ENCODE results near the gene BCOR. TPM values are rescaled to one million over a fixed set of nuclear protein-coding genes. Genes with fewer than 3 reads are reported as not detected.

BCOR gene
- total and polyA plus RNA-seq, 2 of the 8 experiments (the other 6 are each of a cell fraction or from before 2014, with no cell fraction given) = 25.0 to 50.8 TPM

DNA sequence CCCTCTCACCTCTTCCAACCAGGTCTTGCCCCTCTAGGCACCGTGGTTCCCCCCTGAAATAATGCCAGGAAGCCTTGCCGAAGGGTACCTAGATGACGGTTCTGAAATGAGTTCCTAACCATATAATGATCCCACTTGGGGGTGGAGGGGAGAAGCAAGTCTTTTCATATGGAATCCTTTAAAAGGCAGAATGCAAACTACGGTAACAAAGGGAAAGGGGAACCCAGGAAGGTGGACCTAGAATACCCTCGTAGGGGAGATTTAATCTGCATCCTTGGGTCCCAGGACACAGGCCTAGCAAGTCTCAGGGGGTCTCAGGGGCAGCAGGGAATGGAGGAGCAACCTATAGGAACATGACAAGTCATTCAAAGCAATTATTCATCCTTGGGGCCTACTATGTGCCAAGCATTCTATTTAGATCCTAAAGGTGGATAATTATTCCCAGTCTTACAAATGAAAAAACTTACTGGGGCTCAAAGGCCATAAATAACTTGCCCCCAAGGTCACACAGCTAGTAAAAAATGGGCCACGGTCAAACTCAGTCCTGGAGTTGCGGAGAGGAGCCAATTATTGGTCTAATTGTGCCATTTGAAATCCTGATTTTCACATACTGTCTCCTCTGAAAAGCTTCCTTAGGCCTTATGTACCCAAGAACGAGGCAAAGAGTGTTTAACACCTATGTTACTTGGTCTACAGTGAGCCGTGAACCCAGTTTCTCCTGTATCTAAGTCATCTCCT is 8.8 kb downstream of the BCOR start:
- TF ChIP-seq RAD21 (IDR thresholded peaks at IDR 0.05 in 1 of 2, conservative IDR thresholded peaks at IDR 0.05 in 1 of 2; ENCODE audit: low read depth in 2 of 2, low read length in 2 of 2) (no peak), SP1 (IDR thresholded peaks at IDR 0.05; ENCODE audit: low read depth, low read length) (no peak), ZNF274 (IDR thresholded peaks at IDR 0.05; ENCODE audit: borderline replicate concordance, extremely low read depth, low read length) (no peak), BRCA1 (IDR thresholded peaks at IDR 0.05; ENCODE audit: low read depth, low read length) (no peak), SP2 (IDR thresholded peaks at IDR 0.05; ENCODE audit: low read length) (no peak)
- TF ChIP-seq, protein P1, sequence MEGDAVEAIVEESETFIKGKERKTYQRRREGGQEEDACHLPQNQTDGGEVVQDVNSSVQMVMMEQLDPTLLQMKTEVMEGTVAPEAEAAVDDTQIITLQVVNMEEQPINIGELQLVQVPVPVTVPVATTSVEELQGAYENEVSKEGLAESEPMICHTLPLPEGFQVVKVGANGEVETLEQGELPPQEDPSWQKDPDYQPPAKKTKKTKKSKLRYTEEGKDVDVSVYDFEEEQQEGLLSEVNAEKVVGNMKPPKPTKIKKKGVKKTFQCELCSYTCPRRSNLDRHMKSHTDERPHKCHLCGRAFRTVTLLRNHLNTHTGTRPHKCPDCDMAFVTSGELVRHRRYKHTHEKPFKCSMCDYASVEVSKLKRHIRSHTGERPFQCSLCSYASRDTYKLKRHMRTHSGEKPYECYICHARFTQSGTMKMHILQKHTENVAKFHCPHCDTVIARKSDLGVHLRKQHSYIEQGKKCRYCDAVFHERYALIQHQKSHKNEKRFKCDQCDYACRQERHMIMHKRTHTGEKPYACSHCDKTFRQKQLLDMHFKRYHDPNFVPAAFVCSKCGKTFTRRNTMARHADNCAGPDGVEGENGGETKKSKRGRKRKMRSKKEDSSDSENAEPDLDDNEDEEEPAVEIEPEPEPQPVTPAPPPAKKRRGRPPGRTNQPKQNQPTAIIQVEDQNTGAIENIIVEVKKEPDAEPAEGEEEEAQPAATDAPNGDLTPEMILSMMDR (IDR thresholded peaks at IDR 0.05; ENCODE audit: control extremely low read depth in 1 of 3, insufficient read depth in 1 of 3, low read depth in 1 of 3, low read length in 3 of 3) = no peak
- Histone ChIP-seq H2BK20ac (ENCODE audit: low read length) (peak overlapping the region; percentile 48; the same call in 1 of the 2 replicates), H3K79me1 (ENCODE audit: low read depth, low read length) (no peaks in the 10 kb centered on the region), H3K9me3 (ENCODE audit: insufficient read depth in 2 of 2, low read depth in 1 of 2, low read length in 1 of 2) (no peaks in the 10 kb centered on the region), H3K27ac (ENCODE audit: low read depth, low read length) (no peak overlapping the region), H2AFZ (ENCODE audit: low read length) (no peak overlapping the region), H2BK15ac (ENCODE audit: low read length) (no peak overlapping the region), H3K4me1 (replicated peaks in 1 of 4; ENCODE audit: control insufficient read depth in 3 of 4, insufficient read depth in 4 of 4, low read length in 3 of 4) (peaks cover 11 to 35% (median 28%) of the 10 kb centered on the region in 4 experiments), H3K4me2 (ENCODE audit: insufficient read depth in 1 of 2, low read depth in 2 of 2, low read length in 2 of 2) (peak overlapping the region; percentile 78 to 81), H3K56ac (replicated peaks; ENCODE audit: insufficient read length, low read depth, low read length) (no peak overlapping the region), H3K79me2 (ENCODE audit: control insufficient read depth in 1 of 2, insufficient read depth in 2 of 2, low read length in 2 of 2) (peaks cover 5 to 93% of the 10 kb centered on the region in 2 experiments; a peak in 3 of 4 replicates), H3K27me3 (replicated peaks in 1 of 4; ENCODE audit: control insufficient read depth in 3 of 4, extremely low read depth in 1 of 4, insufficient read depth in 3 of 4, low read length in 3 of 4) (peaks cover 0 to 35% (median 14%) of the 10 kb centered on the region in 4 experiments; a peak in 5 of 7 replicates), H4K8ac (ENCODE audit: extremely low read depth, insufficient read depth, low read length) (no peak overlapping the region), H3K4me3 (ENCODE audit: extremely low read depth in 1 of 4, insufficient read depth in 2 of 4, low read depth in 3 of 4, low read length in 4 of 4) (peak overlapping the region; percentile 15 to 79 (median 32); a peak in 7 of 8 replicates), H3K4ac (replicated peaks; ENCODE audit: insufficient read length, low read depth, low read length) (no peak overlapping the region), H3K18ac (ENCODE audit: extremely low read depth, low read length) (peak overlapping the region; percentile 62), H3K14ac (ENCODE audit: insufficient read length) (no peak overlapping the region), H3K23me2 (ENCODE audit: low read depth, low read length) (peaks cover 7% of the 10 kb centered on the region; the same call in 1 of the 2 replicates), H2BK120ac (replicated peaks; ENCODE audit: low read depth, low read length) (no peak overlapping the region), H3K36me3 (ENCODE audit: control insufficient read depth in 2 of 4, insufficient read depth in 4 of 4, low read length in 3 of 4) (no peaks in the 10 kb centered on the region), H2BK12ac (ENCODE audit: low read depth, low read length) (peak overlapping the region; percentile 68; the same call in 1 of the 2 replicates), H3K23ac (ENCODE audit: insufficient read length) (no peak overlapping the region), H2AK5ac (ENCODE audit: low read depth, low read length) (no peak overlapping the region), H2BK5ac (ENCODE audit: low read depth, low read length) (no peak overlapping the region; the same call in 1 of the 2 replicates), H4K5ac (ENCODE audit: insufficient read length, low read depth, low read length) (no peak overlapping the region), H3K9ac (replicated peaks in 1 of 4; ENCODE audit: extremely low read depth in 1 of 4, low read depth in 3 of 4, low read length in 3 of 4) (no peak overlapping the region; a peak in 1 of 7 replicates), H4K91ac (replicated peaks; ENCODE audit: insufficient read length, low read length) (peak overlapping the region; percentile 52), H4K20me1 (replicated peaks in 1 of 2; ENCODE audit: control insufficient read depth in 1 of 2, insufficient read depth in 2 of 2, low read length in 2 of 2) (peaks cover 31 to 33% of the 10 kb centered on the region in 2 experiments)
- no peak for DNase-seq (ENCODE audit: low read depth in 1 of 2, low spot score in 2 of 2)
- ChIA-PET CTCF (ENCODE audit: partially characterized antibody) (interaction anchor here (1.1 to 1.3 kb wide), 2 partner anchors 65 to 210 kb away, joined by 3 read pairs; no protein-coding TSS in a partner anchor), POLR2A (ENCODE audit: partially characterized antibody) (interaction anchor here (1.0 to 29.1 kb wide), 7 partner anchors 9 to 85 kb away, joined by 3 to 509 read pairs (median 13); partner anchors contain the start of gene BCOR)
- FAIRE-seq = no peak
- 9% methylated on average over 9 of the region's 9 CpGs; no CpG with 5 or more reads in 1 of the 2 experiments for WGBS, 2 experiments (ENCODE audit: extremely low coverage in 1 of 2, insufficient coverage in 1 of 2, insufficient read length in 1 of 2, insufficient replicate concordance in 2 of 2, low coverage in 1 of 2, low lambda C conversion rate in 2 of 2, missing lambda C conversion rate in 1 of 2)

Measured in H1 (cell line).